HepG2 (cell line): ENCODE data around the gene RUSF1. TPM values are rescaled to one million over a fixed set of nuclear protein-coding genes. Genes with fewer than 3 reads are reported as not detected.

ENCODE experiments used
- ARID4A ChIP-seq: sonication (generic); formaldehyde crosslinking; IDR thresholded peaks from 2 replicates; pipeline ENCODE4 v1.5.0; 2020; ENCODE audit warnings: mild to moderate bottlenecking, missing genetic modification reagents, borderline replicate concordance
- ATM ChIP-seq: fragments of 450-650 bp; IDR thresholded peaks from 2 replicates; pipeline ENCODE4 v1.7.1; 2017; ENCODE audit warnings: mild to moderate bottlenecking, borderline replicate concordance
- DNMT1 ChIP-seq: sonication (generic); formaldehyde crosslinking; IDR thresholded peaks from 2 replicates; pipeline ENCODE4 v1.5.1; 2020; ENCODE audit warnings: mild to moderate bottlenecking, missing genetic modification reagents
- ISX ChIP-seq: sonication (generic); formaldehyde crosslinking; conservative IDR thresholded peaks from 2 replicates; pipeline ENCODE4 v1.5.0; 2020; ENCODE audit warnings: missing genetic modification reagents
- KAT7 ChIP-seq: IDR thresholded peaks from 2 replicates; pipeline ENCODE4 v1.6.1; 2018; ENCODE audit warnings: borderline replicate concordance, missing compliant biosample characterization
- MAFK ChIP-seq, 2 experiments: IDR thresholded peaks in 1 of 2; conservative IDR thresholded peaks in 1 of 2; 2 replicates each; pipeline ENCODE4 v1.6.1; 2011; ENCODE audit warnings: improper control_type of control experiment in 2 of 2, low read length in 2 of 2
- NR3C1 ChIP-seq: sonication (generic); formaldehyde crosslinking; IDR thresholded peaks from 2 replicates; pipeline ENCODE4 v1.4.0; 2020; ENCODE audit warnings: missing genetic modification reagents
- PRDM4 ChIP-seq: sonication (generic); formaldehyde crosslinking; IDR thresholded peaks from 2 replicates; pipeline ENCODE4 v1.9.0; 2021; ENCODE audit warnings: missing genetic modification reagents, borderline replicate concordance
- SATB2 ChIP-seq: sonication (generic); formaldehyde crosslinking; IDR thresholded peaks from 2 replicates; pipeline ENCODE4 v1.5.0; 2020; ENCODE audit warnings: missing genetic modification reagents
- SOX6 ChIP-seq, 2 experiments: fragments of 450-650 bp in 1 of 2; sonication (generic) in 1 of 2; formaldehyde crosslinking in 1 of 2; IDR thresholded peaks; 2 replicates each; pipeline versions ENCODE4 v1.4.0 to v1.6.1; 2017 to 2020; ENCODE audit warnings: antibody characterized with exemption in 1 of 2, mild to moderate bottlenecking in 1 of 2, missing genetic modification reagents in 1 of 2
- STAT5B ChIP-seq: sonication (generic); formaldehyde crosslinking; IDR thresholded peaks from 2 replicates; pipeline ENCODE4 v1.4.0; 2020; ENCODE audit warnings: missing genetic modification reagents
- TARDBP ChIP-seq: sonication (generic); formaldehyde crosslinking; IDR thresholded peaks from 2 replicates; pipeline ENCODE4 v1.8.0; 2022; ENCODE audit warnings: mild to moderate bottlenecking, missing genetic modification reagents
- THRA ChIP-seq: sonication (generic); formaldehyde crosslinking; IDR thresholded peaks from 2 replicates; pipeline ENCODE4 v1.4.0; 2020; ENCODE audit warnings: missing genetic modification reagents, borderline replicate concordance
- ZBTB1 ChIP-seq: sonication (generic); formaldehyde crosslinking; IDR thresholded peaks from 2 replicates; pipeline ENCODE4 v1.4.0; 2020; ENCODE audit warnings: missing genetic modification reagents, borderline replicate concordance
- ZBTB20 ChIP-seq: sonication (generic); formaldehyde crosslinking; IDR thresholded peaks from 2 replicates; pipeline ENCODE4 v1.8.1; 2023; ENCODE audit warnings: missing genetic modification reagents, low read depth, mild to moderate bottlenecking, borderline replicate concordance
- ZFP82 ChIP-seq: sonication (generic); formaldehyde crosslinking; IDR thresholded peaks from 2 replicates; pipeline ENCODE4 v1.5.1; 2020; ENCODE audit warnings: mild to moderate bottlenecking, missing genetic modification reagents, borderline replicate concordance
- ZNF234 ChIP-seq: sonication (generic); formaldehyde crosslinking; conservative IDR thresholded peaks from 2 replicates; pipeline ENCODE4 v1.5.1; 2020; ENCODE audit warnings: mild to moderate bottlenecking, missing genetic modification reagents
- ZNF33B ChIP-seq: sonication (generic); formaldehyde crosslinking; IDR thresholded peaks from 2 replicates; pipeline ENCODE4 v1.5.1; 2020; ENCODE audit warnings: mild to moderate bottlenecking, missing genetic modification reagents
- ZNF768 ChIP-seq: sonication (generic); formaldehyde crosslinking; IDR thresholded peaks from 2 replicates; pipeline ENCODE4 v1.4.0; 2020; ENCODE audit warnings: missing genetic modification reagents
- ZNF883 ChIP-seq: sonication (generic); formaldehyde crosslinking; IDR thresholded peaks from 2 replicates; pipeline ENCODE4 v1.5.1; 2020; ENCODE audit warnings: mild to moderate bottlenecking, missing genetic modification reagents; ENCODE audit errors: not compliant biosample characterization
- ZNF891 ChIP-seq: sonication (generic); formaldehyde crosslinking; IDR thresholded peaks from 2 replicates; pipeline ENCODE4 v1.5.0; 2020; ENCODE audit warnings: mild to moderate bottlenecking, missing genetic modification reagents
- polyA plus RNA-seq, 8 experiments: library from polyadenylated mRNA; depleted of rRNA in 3 of 8; stranded (reverse) in 7 of 8; unstranded in 1 of 8; fragments of >200 nt; fragmentation: Illumina TruSeq in 4 of 8; extraction: Trizol in 4 of 8; gene quantifications; 2 replicates each; pipeline versions ENCODE4 v1.2.1 to v1.2.3, GENCODE V29; 2011 to 2016; ENCODE audit warnings: low read depth in 4 of 8, missing spikeins in 1 of 8, mixed read lengths in 1 of 8; ENCODE audit not compliant: insufficient read depth in 1 of 8
- total RNA-seq, 5 experiments: library from RNA; depleted of rRNA; stranded (reverse); fragments of >200 nt; fragmentation: Illumina TruSeq; extraction: Trizol; gene quantifications; 2 replicates each; pipeline ENCODE4 v1.2.3, GENCODE V29; 2016; ENCODE audit warnings: low read depth in 1 of 5

Gene RUSF1
- total and polyA plus RNA-seq, 2 of the 13 experiments (the other 11 are each of a cell fraction or from before 2014, with no cell fraction given): 40.8 to 50.2 TPM

- TF ChIP-seq ARID4A (CRISPR knock-in tag): peak; percentile 96
- TF ChIP-seq ZNF891 (CRISPR knock-in tag): peak; percentile 77; the same call in 1 of the 2 replicates
- peak; percentile 69; the same call in 1 of the 2 replicates for TF ChIP-seq KAT7 (CRISPR knock-in tag)
- TF ChIP-seq PRDM4 (CRISPR knock-in tag): no peak
- peak; percentile 89 for TF ChIP-seq TARDBP (CRISPR knock-in tag)
- no peak for TF ChIP-seq ZNF234 (CRISPR knock-in tag)
- TF ChIP-seq STAT5B (CRISPR knock-in tag): peak; percentile 41; the same call in 1 of the 2 replicates
- TF ChIP-seq ATM: no peak
- peak; percentile 54 for TF ChIP-seq ZNF768 (CRISPR knock-in tag)
- peak; percentile 94 for TF ChIP-seq DNMT1 (CRISPR knock-in tag)
- TF ChIP-seq ZBTB1 (CRISPR knock-in tag): no peak
- peak; percentile 93; the same call in 1 of the 2 replicates for TF ChIP-seq ISX (CRISPR knock-in tag)
- TF ChIP-seq ZBTB20 (CRISPR knock-in tag): no peak; the same call in 1 of the 2 replicates
- TF ChIP-seq SATB2 (CRISPR knock-in tag): peak; percentile 84; the same call in 1 of the 2 replicates
- no peak for TF ChIP-seq SOX6 (IDR thresholded peaks at IDR 0.05)
- TF ChIP-seq SOX6 (CRISPR knock-in tag; IDR thresholded peaks at IDR 0.05): peak; percentile 77
- peak; percentile 79 for TF ChIP-seq ZNF883 (CRISPR knock-in tag)
- no peak for TF ChIP-seq NR3C1 (CRISPR knock-in tag)
- peak; percentile 93; the same call in 1 of the 2 replicates for TF ChIP-seq ZFP82
- no peak for TF ChIP-seq MAFK (conservative IDR thresholded peaks at IDR 0.05 in 1 of 2, IDR thresholded peaks at IDR 0.05 in 1 of 2; ENCODE audit: low read length in 2 of 2)
- TF ChIP-seq ZNF33B (CRISPR knock-in tag): peak; percentile 96
- peak; percentile 73 for TF ChIP-seq THRA (CRISPR knock-in tag)
These were observed 49.1 kb downstream of the RUSF1 start, which contains the start of gene ARMC5 (continued) for GRCh38 chr16:31458844-31459686.
